ENCODE results near the gene ERAS. TPM values are rescaled to one million over a fixed set of nuclear protein-coding genes. Genes with fewer than 3 reads are reported as not detected.
"Not testable (repeated sequence)": the region's sequence is repeated elsewhere in the genome, so short reads cannot be mapped to it uniquely, and the experiment has no call there.

Gene ERAS
- total RNA-seq, 1 experiment from 2014 or later: not detected

- peak; percentile 66 for DNase-seq (ENCODE audit: low read depth)
These were observed 31.3 kb upstream of the ERAS start for GRCh38 chrX:48794911-48795515.

GRCh38 chrX:48798318-48798717 lies 28.0 kb upstream of the ERAS start:
- DNase-seq (ENCODE audit: low read depth): no peak

- DNase-seq (ENCODE audit: low read depth): no peak
These were observed 25.6 kb upstream of the ERAS start for GRCh38 chrX:48800574-48801279.

GRCh38 chrX:48801280-48802088 lies 24.8 kb upstream of the ERAS start, which contains the start of gene HDAC6:
TSS of gene HDAC6 (plus strand) at chrX:48802067. CDS start at chrX:48802693, 626 bp downstream.
- peak; percentile 98 for DNase-seq (ENCODE audit: low read depth)

- peak; percentile 83 for DNase-seq (ENCODE audit: low read depth)
These were observed 24.0 kb upstream of the ERAS start for GRCh38 chrX:48802089-48802904.

GRCh38 chrX:48802905-48803200 lies 23.5 kb upstream of the ERAS start:
- no peak for DNase-seq (ENCODE audit: low read depth)

GRCh38 chrX:48806081-48806480 lies 20.2 kb upstream of the ERAS start:
- DNase-seq (ENCODE audit: low read depth): no peak

GRCh38 chrX:48813644-48814043 lies 12.7 kb upstream of the ERAS start:
- no peak for DNase-seq (ENCODE audit: low read depth)

- no peak for DNase-seq (ENCODE audit: low read depth)
These were observed 11.6 kb upstream of the ERAS start for GRCh38 chrX:48814722-48815121.

- DNase-seq (ENCODE audit: low read depth): no peak
These were observed 11.0 kb upstream of the ERAS start for GRCh38 chrX:48815266-48815665.

- no peak for DNase-seq (ENCODE audit: low read depth)
These were observed 10.1 kb upstream of the ERAS start for GRCh38 chrX:48816014-48816810.

- no peak for DNase-seq (ENCODE audit: low read depth)
These were observed 8.2 kb upstream of the ERAS start for GRCh38 chrX:48818098-48818497.

GRCh38 chrX:48818866-48819265 lies 7.4 kb upstream of the ERAS start:
- DNase-seq (ENCODE audit: low read depth): no peak

- DNase-seq (ENCODE audit: low read depth): not testable (repeated sequence)
These were observed 6.9 kb upstream of the ERAS start for GRCh38 chrX:48819394-48819793.

GRCh38 chrX:48823053-48823452 lies 3.3 kb upstream of the ERAS start:
- no peak for DNase-seq (ENCODE audit: low read depth)

- DNase-seq (ENCODE audit: low read depth): no peak
These were observed 2.2 kb upstream of the ERAS start for GRCh38 chrX:48824066-48824465.

GRCh38 chrX:48826876-48827653 lies 752 bp downstream of the ERAS start:
- no peak for DNase-seq (ENCODE audit: low read depth)

- no peak for DNase-seq (ENCODE audit: low read depth)
These were observed 1.3 kb downstream of the ERAS start for GRCh38 chrX:48827654-48827968.

- DNase-seq (ENCODE audit: low read depth): no peak
These were observed 2.9 kb downstream of the ERAS start for GRCh38 chrX:48829016-48829735.

Data from Daoy (cell line).